ENCODE data around the gene IQCM.

The IQCM gene

DNA sequence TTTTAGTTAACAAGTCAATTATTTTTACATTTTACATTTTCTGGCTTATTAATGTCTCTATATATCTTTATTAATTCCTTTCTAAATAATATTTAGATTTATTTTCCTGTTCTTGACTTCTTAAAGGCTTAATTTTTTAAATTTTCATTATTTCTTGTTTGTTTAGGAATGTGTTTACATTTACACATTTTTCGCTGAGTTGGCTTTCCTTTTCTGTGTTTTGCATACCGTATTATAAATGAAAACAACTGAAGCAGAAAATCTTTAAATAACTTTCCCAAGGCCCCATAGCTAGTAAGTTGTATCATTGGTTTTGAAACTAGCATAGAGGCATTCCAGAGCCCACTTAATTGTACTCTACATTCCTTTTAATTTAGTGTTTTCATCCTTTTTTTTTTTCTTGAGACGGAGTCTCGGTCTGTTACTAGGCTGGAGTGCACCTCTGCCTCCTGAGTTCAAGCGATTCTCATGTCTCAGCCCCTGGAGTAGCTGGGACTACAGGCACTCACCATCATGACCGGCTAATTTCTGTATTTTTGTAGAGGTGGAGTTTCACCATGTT lies 261.6 kb downstream of the IQCM start:
- no peaks in the 10 kb centered on the region for H3K27me3 ChIP-seq (ENCODE audit: control insufficient read depth in 2 of 2, insufficient read depth in 2 of 2, low read length in 2 of 2)

DNA sequence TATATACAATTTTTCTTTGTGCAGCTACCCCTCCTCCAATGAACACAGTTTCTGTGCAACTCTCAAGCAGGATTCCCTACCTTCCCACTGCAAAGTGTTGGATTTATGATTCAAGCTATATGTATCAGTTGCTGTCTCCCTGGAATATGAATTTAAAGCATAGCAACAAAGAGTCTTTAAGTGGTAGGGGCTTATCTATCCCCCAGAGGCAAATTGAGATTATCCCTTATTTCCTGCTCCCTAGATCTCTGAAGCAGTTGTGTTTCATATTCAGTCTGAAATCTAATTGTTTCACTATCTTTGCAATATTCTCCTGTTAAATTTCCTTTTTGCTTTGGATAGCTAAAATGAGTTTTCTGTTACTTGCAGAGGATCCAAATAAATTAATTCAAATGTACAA lies 263.0 kb downstream of the IQCM start:
- no peaks in the 10 kb centered on the region for H3K27me3 ChIP-seq (ENCODE audit: control insufficient read depth in 2 of 2, insufficient read depth in 2 of 2, low read length in 2 of 2)
- no peaks in the 10 kb centered on the region for H3K9me3 ChIP-seq (ENCODE audit: control insufficient read depth in 2 of 2, low read length in 2 of 2)
- H3K9ac ChIP-seq (ENCODE audit: low read depth in 1 of 2, low read length in 2 of 2) = no peak overlapping the region
- H3K4me1 ChIP-seq (ENCODE audit: control insufficient read depth in 2 of 2, insufficient read depth in 2 of 2, low read length in 2 of 2) = no peaks in the 10 kb centered on the region
- H3K36me3 ChIP-seq (ENCODE audit: control insufficient read depth in 2 of 2, insufficient read depth in 2 of 2, low read length in 2 of 2) = no peaks in the 10 kb centered on the region
- H3K4me3 ChIP-seq (ENCODE audit: low read length in 2 of 2) = no peak overlapping the region
- H3K27ac ChIP-seq (ENCODE audit: low read depth in 2 of 2, low read length in 2 of 2) = no peak overlapping the region

More for the DNA sequence above, 261.6 kb downstream of the IQCM start:
- no peak overlapping the region for H3K4me3 ChIP-seq (ENCODE audit: low read length in 2 of 2)
- H3K9me3 ChIP-seq (ENCODE audit: control insufficient read depth in 2 of 2, low read length in 2 of 2) = no peaks in the 10 kb centered on the region
- H3K27ac ChIP-seq (ENCODE audit: low read depth in 2 of 2, low read length in 2 of 2) = no peak overlapping the region
- no peaks in the 10 kb centered on the region for H3K4me1 ChIP-seq (ENCODE audit: control insufficient read depth in 2 of 2, insufficient read depth in 2 of 2, low read length in 2 of 2)
- no peaks in the 10 kb centered on the region for H3K36me3 ChIP-seq (ENCODE audit: control insufficient read depth in 2 of 2, insufficient read depth in 2 of 2, low read length in 2 of 2)
- H3K9ac ChIP-seq (ENCODE audit: low read depth in 1 of 2, low read length in 2 of 2) = no peak overlapping the region

DNA sequence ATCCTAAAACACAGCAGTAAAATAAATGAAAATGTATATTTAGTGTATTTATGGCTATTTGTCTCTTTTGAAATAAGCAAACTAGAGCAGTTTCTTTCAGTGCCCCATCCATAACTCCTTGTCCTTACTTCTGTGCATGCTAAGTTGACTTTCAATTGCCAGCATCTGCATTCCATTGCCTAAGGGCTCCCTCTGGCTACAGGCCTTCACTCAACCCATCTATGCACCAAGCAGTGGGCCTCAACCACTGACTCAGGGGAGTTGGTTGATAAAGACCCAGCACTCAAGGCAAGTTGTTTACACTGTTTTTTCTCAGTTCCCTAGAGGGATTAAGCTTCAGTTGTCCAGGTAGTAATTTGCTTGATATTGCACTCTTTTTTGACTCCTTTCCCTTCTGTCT lies 265.7 kb downstream of the IQCM start:
- no peak overlapping the region for H3K4me3 ChIP-seq (ENCODE audit: low read length in 2 of 2)
- H3K27me3 ChIP-seq (ENCODE audit: control insufficient read depth in 2 of 2, insufficient read depth in 2 of 2, low read length in 2 of 2) = no peaks in the 10 kb centered on the region
- H3K36me3 ChIP-seq (ENCODE audit: control insufficient read depth in 2 of 2, insufficient read depth in 2 of 2, low read length in 2 of 2) = no peaks in the 10 kb centered on the region
- H3K9ac ChIP-seq (ENCODE audit: low read depth in 1 of 2, low read length in 2 of 2) = no peak overlapping the region
- H3K4me1 ChIP-seq (ENCODE audit: control insufficient read depth in 2 of 2, insufficient read depth in 2 of 2, low read length in 2 of 2) = no peaks in the 10 kb centered on the region
- H3K27ac ChIP-seq (ENCODE audit: low read depth in 2 of 2, low read length in 2 of 2) = no peak overlapping the region
- no peaks in the 10 kb centered on the region for H3K9me3 ChIP-seq (ENCODE audit: control insufficient read depth in 2 of 2, low read length in 2 of 2)

DNA sequence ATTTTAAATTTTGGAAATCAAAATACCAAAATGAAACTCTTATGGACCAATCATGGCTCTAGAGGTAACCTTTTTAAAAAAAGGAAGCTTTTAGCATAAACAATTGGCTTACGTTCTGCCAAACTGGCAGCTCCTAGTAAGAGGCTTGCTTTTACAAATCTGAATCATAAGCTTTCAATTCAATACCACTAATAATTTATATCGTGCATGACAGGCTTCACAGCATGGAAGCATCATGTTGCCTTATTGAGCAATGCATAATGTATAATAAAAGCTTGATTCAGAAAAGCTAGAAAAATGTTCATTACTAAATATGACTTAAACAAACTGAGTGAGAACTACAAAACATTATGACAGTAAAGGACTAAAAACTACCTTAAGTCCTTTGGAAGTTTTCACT lies 280.9 kb downstream of the IQCM start:
- H3K36me3 ChIP-seq (ENCODE audit: control insufficient read depth in 2 of 2, insufficient read depth in 2 of 2, low read length in 2 of 2) = no peaks in the 10 kb centered on the region
- H3K4me1 ChIP-seq (ENCODE audit: control insufficient read depth in 2 of 2, insufficient read depth in 2 of 2, low read length in 2 of 2) = no peaks in the 10 kb centered on the region
- no peaks in the 10 kb centered on the region for H3K9me3 ChIP-seq (ENCODE audit: control insufficient read depth in 2 of 2, low read length in 2 of 2)
- H3K27ac ChIP-seq (ENCODE audit: low read depth in 2 of 2, low read length in 2 of 2) = no peak overlapping the region
- H3K9ac ChIP-seq (ENCODE audit: low read depth in 1 of 2, low read length in 2 of 2) = no peak overlapping the region
- H3K4me3 ChIP-seq (ENCODE audit: low read length in 2 of 2) = no peak overlapping the region
- H3K27me3 ChIP-seq (ENCODE audit: control insufficient read depth in 2 of 2, insufficient read depth in 2 of 2, low read length in 2 of 2) = no peaks in the 10 kb centered on the region

DNA sequence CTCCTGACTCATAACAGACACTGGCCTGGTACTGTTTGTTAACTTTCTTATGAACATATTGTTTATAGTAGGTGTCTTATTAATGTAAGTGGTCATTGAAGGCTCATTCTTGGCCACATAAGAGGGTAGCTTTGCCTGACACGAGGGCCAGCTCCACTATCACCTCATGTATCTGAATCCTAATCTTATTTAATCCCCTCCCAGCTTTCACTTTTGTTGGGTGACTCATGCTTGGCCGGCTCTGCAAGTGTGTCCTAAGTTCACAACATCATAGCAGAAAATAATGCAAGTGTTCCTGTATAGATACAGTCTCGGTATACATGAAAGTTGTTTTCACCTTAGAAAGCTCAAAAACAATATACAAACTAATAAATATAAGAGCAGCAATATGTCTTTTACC lies 283.8 kb downstream of the IQCM start:
- Histone ChIP-seq H3K27ac (ENCODE audit: low read depth in 2 of 2, low read length in 2 of 2) (no peak overlapping the region), H3K4me3 (ENCODE audit: low read length in 2 of 2) (no peak overlapping the region), H3K9me3 (ENCODE audit: control insufficient read depth in 2 of 2, low read length in 2 of 2) (no peaks in the 10 kb centered on the region), H3K36me3 (ENCODE audit: control insufficient read depth in 2 of 2, insufficient read depth in 2 of 2, low read length in 2 of 2) (no peaks in the 10 kb centered on the region), H3K9ac (ENCODE audit: low read depth in 1 of 2, low read length in 2 of 2) (no peak overlapping the region), H3K4me1 (ENCODE audit: control insufficient read depth in 2 of 2, insufficient read depth in 2 of 2, low read length in 2 of 2) (no peaks in the 10 kb centered on the region), H3K27me3 (ENCODE audit: control insufficient read depth in 2 of 2, insufficient read depth in 2 of 2, low read length in 2 of 2) (no peaks in the 10 kb centered on the region)

DNA sequence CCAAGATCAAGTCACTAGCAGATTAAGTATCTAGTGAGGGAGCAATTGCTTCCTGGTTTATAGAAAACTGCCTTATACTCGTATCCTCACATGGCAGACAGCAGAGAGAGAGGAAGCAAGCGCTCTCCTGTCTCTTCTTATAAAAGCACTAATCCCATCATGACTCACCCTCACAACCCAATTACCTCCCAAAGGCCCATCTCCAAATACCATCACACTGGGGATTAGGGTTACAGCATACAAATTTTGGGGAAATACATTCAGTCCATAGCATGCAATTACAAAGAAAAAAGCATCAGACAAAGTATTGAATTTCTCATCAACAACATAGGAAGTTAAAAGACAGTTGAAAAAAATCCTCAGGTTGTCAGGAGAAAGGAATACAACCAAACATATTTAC lies 292.6 kb downstream of the IQCM start:
- Histone ChIP-seq H3K9me3 (ENCODE audit: control insufficient read depth in 2 of 2, low read length in 2 of 2) (no peaks in the 10 kb centered on the region), H3K4me3 (ENCODE audit: low read length in 2 of 2) (no peak overlapping the region), H3K27ac (ENCODE audit: low read depth in 2 of 2, low read length in 2 of 2) (no peak overlapping the region), H3K9ac (ENCODE audit: low read depth in 1 of 2, low read length in 2 of 2) (no peak overlapping the region), H3K27me3 (ENCODE audit: control insufficient read depth in 2 of 2, insufficient read depth in 2 of 2, low read length in 2 of 2) (no peaks in the 10 kb centered on the region), H3K36me3 (ENCODE audit: control insufficient read depth in 2 of 2, insufficient read depth in 2 of 2, low read length in 2 of 2) (no peaks in the 10 kb centered on the region), H3K4me1 (ENCODE audit: control insufficient read depth in 2 of 2, insufficient read depth in 2 of 2, low read length in 2 of 2) (peaks cover 0 to 6% of the 10 kb centered on the region in 2 donors)

DNA sequence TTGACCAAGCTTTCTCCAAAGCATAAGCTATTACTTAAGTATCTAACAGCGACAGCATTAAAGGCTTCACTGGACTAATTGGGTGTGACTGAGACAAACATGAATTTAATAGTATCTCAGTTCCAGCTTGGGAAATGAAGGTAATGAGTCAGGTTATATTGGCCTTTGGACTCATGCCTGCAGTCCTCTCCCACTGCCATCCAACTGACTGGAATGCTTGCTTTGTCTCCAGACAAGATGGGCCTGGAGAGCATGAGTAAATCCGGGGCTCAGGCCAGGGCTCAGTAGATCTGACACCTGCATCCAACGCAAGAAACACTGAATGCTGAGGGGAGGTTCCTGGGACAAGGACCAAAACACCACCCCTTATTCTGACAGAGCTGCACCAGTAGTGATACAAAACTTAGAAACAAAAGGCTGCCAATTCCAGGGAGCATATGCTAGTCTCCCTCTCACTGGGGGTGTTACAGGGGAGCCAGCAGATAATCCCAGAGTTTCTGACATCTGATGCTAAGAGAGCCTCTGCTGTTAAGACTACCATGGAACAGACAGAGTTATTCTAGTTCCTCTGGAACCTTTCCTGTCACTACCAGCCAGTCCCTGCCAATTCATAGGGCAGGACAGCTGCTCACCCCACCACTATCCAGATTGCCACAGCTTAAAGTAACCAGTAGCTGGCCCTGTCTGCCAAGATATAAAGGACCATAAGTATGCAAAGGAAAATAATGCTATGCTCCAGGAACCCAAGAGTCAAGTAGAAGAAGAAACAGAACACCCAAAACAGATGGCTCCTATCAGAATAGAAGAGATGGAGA lies 293.8 kb downstream of the IQCM start:
- Histone ChIP-seq H3K4me1 (ENCODE audit: control insufficient read depth in 2 of 2, insufficient read depth in 2 of 2, low read length in 2 of 2) (peaks cover 0 to 6% of the 10 kb centered on the region in 2 donors), H3K27ac (ENCODE audit: low read depth in 2 of 2, low read length in 2 of 2) (no peak overlapping the region), H3K4me3 (ENCODE audit: low read length in 2 of 2) (no peak overlapping the region), H3K27me3 (ENCODE audit: control insufficient read depth in 2 of 2, insufficient read depth in 2 of 2, low read length in 2 of 2) (no peaks in the 10 kb centered on the region), H3K36me3 (ENCODE audit: control insufficient read depth in 2 of 2, insufficient read depth in 2 of 2, low read length in 2 of 2) (no peaks in the 10 kb centered on the region), H3K9me3 (ENCODE audit: control insufficient read depth in 2 of 2, low read length in 2 of 2) (no peaks in the 10 kb centered on the region), H3K9ac (ENCODE audit: low read depth in 1 of 2, low read length in 2 of 2) (no peak overlapping the region)

DNA sequence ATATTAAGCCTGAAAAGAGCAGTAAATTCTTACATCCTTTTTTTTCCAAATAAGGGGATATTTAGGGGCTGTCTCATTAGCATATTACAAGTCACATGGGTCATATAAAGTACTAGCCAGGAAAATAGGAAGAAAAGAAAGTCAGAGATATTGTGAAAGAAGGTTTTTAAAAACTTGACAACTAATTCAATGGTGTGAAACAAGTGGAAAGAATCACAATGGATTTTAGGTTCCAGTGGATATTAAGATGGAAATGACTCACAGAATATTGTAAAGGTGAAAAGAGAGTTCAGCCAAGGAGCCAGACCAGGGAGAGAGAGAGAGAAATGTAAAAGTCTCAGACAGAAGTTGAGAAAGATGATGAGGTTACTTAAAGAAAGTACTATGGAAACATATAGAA lies 297.2 kb downstream of the IQCM start:
- H3K9me3 ChIP-seq (ENCODE audit: control insufficient read depth in 2 of 2, low read length in 2 of 2) = no peaks in the 10 kb centered on the region
- H3K4me1 ChIP-seq (ENCODE audit: control insufficient read depth in 2 of 2, insufficient read depth in 2 of 2, low read length in 2 of 2) = peaks cover 0 to 6% of the 10 kb centered on the region in 2 donors
- H3K4me3 ChIP-seq (ENCODE audit: low read length in 2 of 2) = no peak overlapping the region
- H3K27ac ChIP-seq (ENCODE audit: low read depth in 2 of 2, low read length in 2 of 2) = no peak overlapping the region
- no peaks in the 10 kb centered on the region for H3K27me3 ChIP-seq (ENCODE audit: control insufficient read depth in 2 of 2, insufficient read depth in 2 of 2, low read length in 2 of 2)
- H3K9ac ChIP-seq (ENCODE audit: low read depth in 1 of 2, low read length in 2 of 2) = no peak overlapping the region
- no peaks in the 10 kb centered on the region for H3K36me3 ChIP-seq (ENCODE audit: control insufficient read depth in 2 of 2, insufficient read depth in 2 of 2, low read length in 2 of 2)

DNA sequence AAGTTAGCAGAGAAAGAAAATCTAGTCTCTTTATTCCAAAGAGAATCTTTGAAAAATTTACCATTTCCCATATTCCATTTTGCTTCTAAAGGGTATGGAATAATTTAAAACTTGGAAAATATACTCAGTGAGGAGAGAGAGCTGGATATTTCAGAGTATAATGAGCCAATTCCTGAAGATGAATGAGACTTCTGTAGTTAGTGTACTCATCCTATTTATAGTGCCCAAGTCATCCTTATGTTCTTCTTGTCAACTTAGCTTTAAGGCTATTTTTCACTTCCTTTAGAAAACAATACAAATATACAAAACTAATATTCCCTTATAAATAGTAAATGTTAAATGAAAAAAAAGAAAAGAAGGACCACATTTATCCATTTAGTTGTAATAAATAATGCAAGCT lies 302.6 kb downstream of the IQCM start:
- H3K36me3 ChIP-seq (ENCODE audit: control insufficient read depth in 2 of 2, insufficient read depth in 2 of 2, low read length in 2 of 2) = no peaks in the 10 kb centered on the region
- no peaks in the 10 kb centered on the region for H3K4me1 ChIP-seq (ENCODE audit: control insufficient read depth in 2 of 2, insufficient read depth in 2 of 2, low read length in 2 of 2)
- no peak overlapping the region for H3K27ac ChIP-seq (ENCODE audit: low read depth in 2 of 2, low read length in 2 of 2)
- no peak overlapping the region for H3K4me3 ChIP-seq (ENCODE audit: low read length in 2 of 2)
- H3K9ac ChIP-seq (ENCODE audit: low read depth in 1 of 2, low read length in 2 of 2) = no peak overlapping the region
- H3K9me3 ChIP-seq (ENCODE audit: control insufficient read depth in 2 of 2, low read length in 2 of 2) = no peaks in the 10 kb centered on the region
- H3K27me3 ChIP-seq (ENCODE audit: control insufficient read depth in 2 of 2, insufficient read depth in 2 of 2, low read length in 2 of 2) = no peaks in the 10 kb centered on the region

DNA sequence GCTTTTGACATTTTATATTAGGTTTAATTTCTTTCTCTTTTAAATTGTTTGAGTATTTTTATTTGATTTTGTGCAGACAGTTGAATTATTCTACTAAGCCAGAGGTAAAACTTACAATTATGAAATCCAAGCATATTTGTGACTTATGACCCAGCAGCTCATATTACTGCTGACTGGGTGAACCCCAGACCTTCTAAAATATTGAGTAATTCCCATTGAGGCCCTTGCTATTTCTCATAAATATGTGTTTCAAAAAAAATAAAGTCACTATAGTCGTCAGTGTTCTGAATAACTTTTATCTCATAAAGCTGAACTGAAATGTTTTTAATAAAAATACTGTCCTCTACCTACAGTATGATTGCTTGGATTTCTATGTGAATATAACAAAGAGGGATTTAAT lies 303.1 kb downstream of the IQCM start:
- no peak overlapping the region for H3K9ac ChIP-seq (ENCODE audit: low read depth in 1 of 2, low read length in 2 of 2)
- H3K9me3 ChIP-seq (ENCODE audit: control insufficient read depth in 2 of 2, low read length in 2 of 2) = no peaks in the 10 kb centered on the region
- no peaks in the 10 kb centered on the region for H3K36me3 ChIP-seq (ENCODE audit: control insufficient read depth in 2 of 2, insufficient read depth in 2 of 2, low read length in 2 of 2)
- no peak overlapping the region for H3K27ac ChIP-seq (ENCODE audit: low read depth in 2 of 2, low read length in 2 of 2)
- H3K4me3 ChIP-seq (ENCODE audit: low read length in 2 of 2) = no peak overlapping the region
- H3K4me1 ChIP-seq (ENCODE audit: control insufficient read depth in 2 of 2, insufficient read depth in 2 of 2, low read length in 2 of 2) = no peaks in the 10 kb centered on the region
- no peaks in the 10 kb centered on the region for H3K27me3 ChIP-seq (ENCODE audit: control insufficient read depth in 2 of 2, insufficient read depth in 2 of 2, low read length in 2 of 2)
